Calu3 (cell line): Measurements from ENCODE around the gene ASCC2. TPM values are rescaled to one million over a fixed set of nuclear protein-coding genes. Genes with fewer than 3 reads are reported as not detected.

Experiments used
- BruUV-seq: library from RNA; stranded (reverse); fragments of 400-500 nt; replicated peaks from 2 replicates; lab custom pipeline; 2021; lab: Mats Ljungman, UMichigan
- CTCF ChIA-PET: fragments of 300-600 bp; sonication (Branson Sonifier 250); formaldehyde crosslinking; loops from one replicate; lab custom pipeline; 2022; ENCODE audit warnings: antibody characterized with exemption; lab: Charles Lee
- DNase-seq: peaks from one replicate; pipeline ENCODE4 v3.0.0; 2022
- H3K27ac Mint-ChIP-seq: one replicate; pipeline ENCODE4 v1.8.0; 2022; ENCODE audit warnings: mixed read lengths; ENCODE audit not compliant: unreplicated experiment
- H3K27me3 Mint-ChIP-seq: one replicate; pipeline ENCODE4 v1.8.0; 2022; ENCODE audit warnings: mixed read lengths; ENCODE audit not compliant: unreplicated experiment
- H3K36me3 Mint-ChIP-seq: one replicate; pipeline ENCODE4 v1.8.0; 2022; ENCODE audit warnings: mild to moderate bottlenecking, moderate library complexity, mixed read lengths; ENCODE audit not compliant: insufficient read depth, unreplicated experiment
- H3K4me1 Mint-ChIP-seq: one replicate; pipeline ENCODE4 v1.8.0; 2022; ENCODE audit warnings: mild to moderate bottlenecking, low read depth, mixed read lengths; ENCODE audit not compliant: unreplicated experiment
- H3K4me3 Mint-ChIP-seq: one replicate; pipeline ENCODE4 v1.8.0; 2022; ENCODE audit warnings: mild to moderate bottlenecking, low read depth, moderate library complexity, mixed read lengths; ENCODE audit not compliant: unreplicated experiment
- H3K9me3 Mint-ChIP-seq: one replicate; pipeline ENCODE4 v1.8.0; 2022; ENCODE audit warnings: low read depth, mixed read lengths; ENCODE audit not compliant: unreplicated experiment
- intact Hi-C: fragments of 100-400 bp; cut with micrococcal nuclease; formaldehyde crosslinking; loops from one replicate; pipeline ENCODE4 v1.10.0; 2022; ENCODE audit not compliant: unreplicated experiment
- total RNA-seq: library from RNA; stranded (reverse); gene quantifications from 2 replicates; pipeline ENCODE4 v1.2.3, GENCODE V29; 2022
- TF ChIP-seq, protein P1 (sequence below): fragments of 200-600 bp; IDR thresholded peaks from one replicate; pipeline ENCODE4 v1.8.0; 2022; ENCODE audit warnings: antibody characterized with exemption; ENCODE audit not compliant: unreplicated experiment

The ASCC2 gene
- total RNA-seq, 1 experiment from 2014 or later, result 62.6 TPM

- CTCF ChIA-PET, result no interaction called here
- no peak for DNase-seq
- TF ChIP-seq, protein P1, sequence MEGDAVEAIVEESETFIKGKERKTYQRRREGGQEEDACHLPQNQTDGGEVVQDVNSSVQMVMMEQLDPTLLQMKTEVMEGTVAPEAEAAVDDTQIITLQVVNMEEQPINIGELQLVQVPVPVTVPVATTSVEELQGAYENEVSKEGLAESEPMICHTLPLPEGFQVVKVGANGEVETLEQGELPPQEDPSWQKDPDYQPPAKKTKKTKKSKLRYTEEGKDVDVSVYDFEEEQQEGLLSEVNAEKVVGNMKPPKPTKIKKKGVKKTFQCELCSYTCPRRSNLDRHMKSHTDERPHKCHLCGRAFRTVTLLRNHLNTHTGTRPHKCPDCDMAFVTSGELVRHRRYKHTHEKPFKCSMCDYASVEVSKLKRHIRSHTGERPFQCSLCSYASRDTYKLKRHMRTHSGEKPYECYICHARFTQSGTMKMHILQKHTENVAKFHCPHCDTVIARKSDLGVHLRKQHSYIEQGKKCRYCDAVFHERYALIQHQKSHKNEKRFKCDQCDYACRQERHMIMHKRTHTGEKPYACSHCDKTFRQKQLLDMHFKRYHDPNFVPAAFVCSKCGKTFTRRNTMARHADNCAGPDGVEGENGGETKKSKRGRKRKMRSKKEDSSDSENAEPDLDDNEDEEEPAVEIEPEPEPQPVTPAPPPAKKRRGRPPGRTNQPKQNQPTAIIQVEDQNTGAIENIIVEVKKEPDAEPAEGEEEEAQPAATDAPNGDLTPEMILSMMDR, result no peak
- BruUV-seq, result no TSS peak
- intact Hi-C loops, result no loop called here
- Mint-ChIP-seq H3K4me1 (no peaks in the 10 kb centered on the region), H3K9me3 (no peaks in the 10 kb centered on the region), H3K4me3 (no peak overlapping the region), H3K27ac (no peak overlapping the region), H3K27me3 (no peaks in the 10 kb centered on the region), H3K36me3 (peaks cover 17% of the 10 kb centered on the region)
Observed at GRCh38 chr22:29879753-29880152, 41.7 kb upstream of the ASCC2 start.

GRCh38 chr22:29877620-29878019, 39.5 kb upstream of the ASCC2 start:
- H3K4me1 Mint-ChIP-seq, result no peaks in the 10 kb centered on the region
- H3K9me3 Mint-ChIP-seq, result no peaks in the 10 kb centered on the region
- intact Hi-C loops, result no loop called here
- H3K27ac Mint-ChIP-seq, result no peak overlapping the region
- CTCF ChIA-PET, result no interaction called here
- TF ChIP-seq, protein P1, result no peak
- H3K27me3 Mint-ChIP-seq, result no peaks in the 10 kb centered on the region
- no TSS peak for BruUV-seq
- no peak overlapping the region for H3K4me3 Mint-ChIP-seq
- peaks cover under 1% of the 10 kb centered on the region for H3K36me3 Mint-ChIP-seq
- no peak for DNase-seq

- H3K27me3 Mint-ChIP-seq, result no peaks in the 10 kb centered on the region
- peaks cover 4% of the 10 kb centered on the region for H3K36me3 Mint-ChIP-seq
- H3K4me3 Mint-ChIP-seq, result no peak overlapping the region
- TF ChIP-seq, protein P1, result no peak
- peaks cover 9% of the 10 kb centered on the region for H3K4me1 Mint-ChIP-seq
- BruUV-seq, result no TSS peak
- H3K27ac Mint-ChIP-seq, result no peak overlapping the region
- H3K9me3 Mint-ChIP-seq, result no peaks in the 10 kb centered on the region
- intact Hi-C loops, result no loop called here
- DNase-seq, result no peak
- CTCF ChIA-PET, result interaction anchor here (0.7 kb wide), 1 partner anchor 165 kb away, joined by 4 read pairs; no protein-coding TSS in a partner anchor
Observed at GRCh38 chr22:29873943-29874342, 35.9 kb upstream of the ASCC2 start.

DNA sequence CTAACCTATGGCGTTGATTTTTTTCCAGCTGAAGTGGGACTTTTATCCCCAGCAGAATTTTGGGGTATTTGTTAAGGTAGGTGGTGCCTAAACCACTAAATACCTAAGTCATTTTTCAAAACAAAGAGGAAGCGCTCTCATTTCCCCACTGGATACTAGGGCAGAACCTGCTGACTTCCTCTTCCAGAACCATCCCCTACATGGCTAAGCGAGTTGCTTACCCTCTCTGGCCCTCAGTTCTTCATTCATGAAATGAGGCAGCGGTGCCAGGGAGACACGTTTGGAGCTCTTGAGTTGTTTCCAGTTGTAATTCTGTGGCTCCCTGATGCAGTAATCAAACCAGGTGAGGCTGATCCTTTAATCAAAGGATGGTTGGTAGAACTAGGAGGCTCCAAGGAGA, 34.9 kb upstream of the ASCC2 start:
- Mint-ChIP-seq H3K4me3 (no peak overlapping the region), H3K27ac (no peak overlapping the region), H3K36me3 (peaks cover 4% of the 10 kb centered on the region), H3K27me3 (no peaks in the 10 kb centered on the region), H3K4me1 (peaks cover 9% of the 10 kb centered on the region), H3K9me3 (no peaks in the 10 kb centered on the region)
- intact Hi-C loops, result no loop called here
- TF ChIP-seq, protein P1, result no peak
- no peak for DNase-seq
- CTCF ChIA-PET, result interaction anchor here (0.6 kb wide), 2 partner anchors 10 to 48 kb away, joined by 3 read pairs; partner anchors contain the start of gene MTMR3
- BruUV-seq, result no TSS peak
